SH-SY5Y (cell line): ENCODE data around the gene ARHGAP6.

Source experiments
- GATA2 ChIP-seq: IDR thresholded peaks from 2 replicates; pipeline ENCODE4 v1.6.1; 2011; ENCODE audit warnings: mild to moderate bottlenecking, low read depth, low read length
- GATA3 ChIP-seq: IDR thresholded peaks from 2 replicates; pipeline ENCODE4 v1.6.1; 2011; ENCODE audit warnings: low read depth, mild to moderate bottlenecking, low read length, moderate library complexity

- TF ChIP-seq GATA2 (no peak), GATA3 (no peak)
These were observed 501.3 kb downstream of the ARHGAP6 start for GRCh38 chrX:11164433-11164832.
